MG63 (cell line): ENCODE measurements around the gene ECT2. TPM values are rescaled to one million over a fixed set of nuclear protein-coding genes. Genes with fewer than 3 reads are reported as not detected.
A peak's percentile ranks its signal among the peaks of the same experiment; 100 is the strongest.
"Not testable (repeated sequence)": the region's sequence is repeated elsewhere in the genome, so short reads cannot be mapped to it uniquely, and the experiment has no call there.

Experiments used
- DNase-seq: peaks from one replicate; pipeline ENCODE4 v3.0.0-alpha.2; 2020
- H3K27me3 ChIP-seq: fragments of 250-450 bp; sonication (Bioruptor Pico); 2 replicates; pipeline ENCODE4 v1.5.1; 2020; ENCODE audit warnings: mild to moderate bottlenecking, moderate library complexity
- H3K36me3 ChIP-seq: fragments of 250-450 bp; sonication (Bioruptor Pico); 2 replicates; pipeline ENCODE4 v1.5.1; 2020; ENCODE audit warnings: mild to moderate bottlenecking, moderate library complexity
- H3K4me3 ChIP-seq: fragments of 250-450 bp; sonication (Bioruptor Pico); 2 replicates; pipeline ENCODE4 v1.5.1; 2020; ENCODE audit warnings: mild to moderate bottlenecking, moderate library complexity
- H3K9me3 ChIP-seq: fragments of 250-450 bp; sonication (Bioruptor Pico); 2 replicates; pipeline ENCODE4 v1.5.1; 2020; ENCODE audit warnings: mild to moderate bottlenecking, moderate library complexity
- total RNA-seq: library from RNA; depleted of rRNA; stranded (reverse); fragments of >200 nt; shearing (Covaris generic); gene quantifications from 2 replicates; pipeline ENCODE4 v1.2.3, GENCODE V29; 2014; ENCODE audit warnings: low replicate concordance

Gene ECT2
- total RNA-seq, 1 experiment from 2014 or later, result 49.2 TPM

GRCh38 chr3:172716476-172716875, 34.0 kb upstream of the ECT2 start:
- H3K27me3 ChIP-seq, result no peaks in the 10 kb centered on the region
- no peak for DNase-seq
- H3K9me3 ChIP-seq, result peaks cover 3% of the 10 kb centered on the region; the same call in 1 of the 2 replicates
- H3K36me3 ChIP-seq, result no peaks in the 10 kb centered on the region
- H3K4me3 ChIP-seq, result no peak overlapping the region

DNA sequence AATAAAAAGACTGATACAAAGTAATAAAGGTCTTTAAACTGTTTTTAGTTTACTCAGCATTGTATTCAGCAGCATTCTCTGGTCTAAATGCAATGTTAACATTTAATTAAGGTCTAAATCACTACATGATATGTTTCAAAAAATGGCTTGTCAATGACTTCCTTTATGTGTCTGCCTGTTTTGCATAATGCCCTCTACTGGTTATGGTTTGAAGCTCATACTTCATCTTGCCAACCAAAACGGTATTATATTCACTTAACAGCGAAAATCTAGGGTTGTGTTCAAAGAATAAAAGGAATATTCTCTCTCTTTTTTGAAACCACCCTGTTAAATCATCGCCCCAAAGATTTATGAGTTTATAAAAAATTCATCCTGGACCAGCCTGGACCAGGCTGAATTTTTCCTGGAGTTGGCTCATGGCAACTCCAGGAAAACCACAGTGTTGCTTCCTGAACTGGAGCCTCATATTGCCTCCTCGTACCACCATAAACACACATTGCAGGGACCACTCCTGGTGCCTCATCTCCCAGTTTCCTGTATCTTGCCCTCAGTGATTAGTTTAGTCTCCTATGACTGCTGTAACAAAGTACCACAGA, 32.9 kb upstream of the ECT2 start:
- no peaks in the 10 kb centered on the region for H3K36me3 ChIP-seq
- peaks cover 3% of the 10 kb centered on the region; the same call in 1 of the 2 replicates for H3K9me3 ChIP-seq
- no peak for DNase-seq
- H3K27me3 ChIP-seq, result no peaks in the 10 kb centered on the region
- H3K4me3 ChIP-seq, result no peak overlapping the region

DNA sequence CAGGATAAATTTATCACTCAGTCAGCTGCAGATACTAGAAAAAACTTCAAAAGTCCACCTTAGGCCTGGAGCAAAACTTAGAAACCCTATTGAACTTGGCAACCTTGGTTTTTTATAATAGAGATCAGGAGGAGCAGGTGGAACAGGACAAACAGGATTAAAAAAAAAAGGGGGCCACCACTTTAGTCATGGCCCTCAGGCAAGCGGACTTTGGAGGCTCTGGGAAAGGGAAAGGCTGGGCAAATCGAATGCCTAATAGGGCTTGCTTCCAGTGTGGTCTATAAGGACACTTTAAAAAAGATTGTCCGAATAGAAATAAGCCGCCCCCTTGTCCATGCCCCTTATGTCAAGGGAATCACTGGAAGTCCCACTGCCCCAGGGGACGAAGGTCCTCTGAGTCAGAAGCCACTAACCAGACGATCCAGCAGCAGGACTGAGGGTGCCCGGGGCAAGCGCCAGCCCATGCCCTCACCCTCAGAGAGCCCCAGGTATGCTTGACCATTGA, 27.9 kb upstream of the ECT2 start:
- DNase-seq, H3K36me3 ChIP-seq, H3K4me3 ChIP-seq, H3K9me3 ChIP-seq, H3K27me3 ChIP-seq: not testable (repeated sequence)

- no peak for DNase-seq
Measured at GRCh38 chr3:172726380-172726779, 24.1 kb upstream of the ECT2 start.

GRCh38 chr3:172735014-172735413, 15.5 kb upstream of the ECT2 start:
- no peaks in the 10 kb centered on the region for H3K27me3 ChIP-seq
- no peaks in the 10 kb centered on the region for H3K36me3 ChIP-seq
- no peak overlapping the region for H3K4me3 ChIP-seq
- no peaks in the 10 kb centered on the region for H3K9me3 ChIP-seq
- DNase-seq, result no peak

More at GRCh38 chr3:172726380-172726779, 24.1 kb upstream of the ECT2 start:
- Histone ChIP-seq H3K27me3 (no peaks in the 10 kb centered on the region), H3K9me3 (0 out of 2 replicates have a peak, but pooled peaks cover 2% of the 10 kb centered on the region), H3K4me3 (no peak overlapping the region), H3K36me3 (no peaks in the 10 kb centered on the region)

DNA sequence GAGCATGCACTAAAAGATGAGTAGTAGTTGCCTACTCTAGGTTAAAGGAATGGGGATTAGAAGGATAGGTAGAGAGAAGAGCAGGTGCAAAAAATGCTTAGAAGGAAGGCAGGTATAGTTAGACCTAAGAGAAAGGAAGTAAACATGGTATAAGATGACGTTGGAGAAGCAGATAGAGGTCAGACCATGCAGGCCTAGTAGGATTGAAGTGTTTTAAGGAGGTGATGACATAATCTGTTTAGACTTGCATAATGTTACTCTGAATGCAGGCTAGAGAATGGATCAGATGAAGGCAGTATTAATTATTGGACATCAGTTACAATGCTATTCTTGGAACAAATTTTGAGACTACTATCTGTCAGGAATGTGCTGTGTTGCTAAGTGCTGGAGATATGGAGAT, 11.1 kb upstream of the ECT2 start:
- Histone ChIP-seq H3K9me3 (no peaks in the 10 kb centered on the region), H3K27me3 (no peaks in the 10 kb centered on the region), H3K4me3 (no peak overlapping the region), H3K36me3 (no peaks in the 10 kb centered on the region)
- no peak for DNase-seq

- H3K4me3 ChIP-seq, result no peak overlapping the region
- no peaks in the 10 kb centered on the region for H3K27me3 ChIP-seq
- H3K9me3 ChIP-seq, result no peaks in the 10 kb centered on the region
- DNase-seq, result no peak
- H3K36me3 ChIP-seq, result peaks cover 5% of the 10 kb centered on the region; the same call in 1 of the 2 replicates
Measured at GRCh38 chr3:172746475-172746874, 4.1 kb upstream of the ECT2 start.

DNA sequence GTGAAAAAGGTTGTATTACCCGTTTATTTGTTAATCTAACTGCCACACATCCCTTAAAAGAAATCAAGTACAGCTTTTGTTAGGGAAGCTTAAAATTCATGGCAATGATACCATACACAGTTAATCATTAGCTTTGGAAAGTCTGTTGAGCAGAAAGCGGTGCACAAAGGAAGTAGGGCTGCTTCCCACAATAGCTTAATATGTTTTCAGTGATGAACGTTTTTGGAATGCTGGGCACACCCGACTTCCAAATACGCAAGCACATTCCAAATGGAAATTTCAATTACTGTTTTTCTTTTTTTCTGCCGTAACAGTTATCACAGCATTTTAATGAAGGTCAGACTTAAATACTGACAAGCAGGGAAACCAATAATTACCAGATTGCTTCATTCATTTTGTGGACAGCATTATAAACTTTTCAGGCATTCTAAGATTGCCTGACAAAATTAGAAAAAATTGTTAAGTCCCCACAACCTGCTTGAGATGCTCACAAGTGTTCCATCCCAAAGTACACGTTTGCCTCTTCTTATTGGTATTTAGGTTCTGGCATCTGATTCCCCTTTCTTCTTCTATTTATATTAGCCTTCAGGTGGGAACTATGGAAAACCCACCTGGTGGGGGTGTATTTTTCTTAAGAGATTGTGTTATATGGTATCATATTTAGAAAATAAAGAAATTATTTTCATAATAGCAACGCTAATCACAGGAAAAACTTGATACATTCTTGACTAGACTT, 1.1 kb upstream of the ECT2 start:
- DNase-seq, result peak; percentile 79
- Histone ChIP-seq H3K4me3 (peak overlapping the region; percentile 93), H3K9me3 (no peaks in the 10 kb centered on the region), H3K27me3 (no peaks in the 10 kb centered on the region), H3K36me3 (peaks cover 25% of the 10 kb centered on the region)

DNA sequence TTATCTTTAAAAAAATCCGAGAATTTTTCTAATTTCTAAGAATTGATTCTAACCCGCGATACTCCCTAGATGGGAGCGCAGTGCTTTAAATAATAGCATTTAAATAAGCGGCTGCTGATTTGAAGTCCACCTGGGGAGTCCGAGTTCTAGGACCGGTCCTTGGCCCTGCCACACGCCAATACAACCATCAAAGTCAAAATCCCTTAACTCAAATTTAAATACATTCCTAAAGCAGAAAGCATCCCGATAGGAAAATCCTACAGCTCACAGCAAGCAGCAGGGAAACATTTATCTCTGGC, 508 bp upstream of the ECT2 start:
- DNase-seq, result no peak
- Histone ChIP-seq H3K9me3 (no peaks in the 10 kb centered on the region), H3K4me3 (peak overlapping the region; percentile 93), H3K36me3 (peaks cover 31% of the 10 kb centered on the region), H3K27me3 (no peaks in the 10 kb centered on the region)

DNA sequence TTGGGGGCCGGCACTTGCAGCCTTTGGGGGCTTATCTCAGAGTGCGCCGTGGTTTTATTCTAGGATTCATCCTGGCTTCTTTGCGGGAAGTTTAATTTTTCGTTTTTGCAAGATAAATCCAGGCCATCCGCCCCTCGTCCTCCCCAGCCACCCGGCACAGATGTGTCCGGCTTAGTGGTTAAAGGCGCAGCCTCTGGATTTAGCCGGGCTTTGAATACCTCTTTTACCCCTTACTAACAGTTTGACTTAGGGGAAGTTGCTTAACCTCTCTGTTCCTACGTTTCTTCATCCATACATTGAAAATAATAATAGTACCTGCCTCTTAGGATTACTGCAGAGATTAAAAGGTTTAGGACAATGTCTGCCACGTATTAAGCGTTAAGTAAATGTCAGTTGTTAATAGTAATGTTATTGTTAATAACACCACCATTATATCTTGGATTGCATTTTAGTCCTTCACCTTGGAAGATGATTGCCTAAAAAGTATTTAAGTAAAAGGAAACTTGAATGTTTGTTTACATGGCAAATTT, 714 bp downstream of the ECT2 start:
- peaks cover 44% of the 10 kb centered on the region for H3K36me3 ChIP-seq
- peak overlapping the region; percentile 93 for H3K4me3 ChIP-seq
- no peaks in the 10 kb centered on the region for H3K9me3 ChIP-seq
- DNase-seq, result peak; percentile 15
- H3K27me3 ChIP-seq, result no peaks in the 10 kb centered on the region

DNA sequence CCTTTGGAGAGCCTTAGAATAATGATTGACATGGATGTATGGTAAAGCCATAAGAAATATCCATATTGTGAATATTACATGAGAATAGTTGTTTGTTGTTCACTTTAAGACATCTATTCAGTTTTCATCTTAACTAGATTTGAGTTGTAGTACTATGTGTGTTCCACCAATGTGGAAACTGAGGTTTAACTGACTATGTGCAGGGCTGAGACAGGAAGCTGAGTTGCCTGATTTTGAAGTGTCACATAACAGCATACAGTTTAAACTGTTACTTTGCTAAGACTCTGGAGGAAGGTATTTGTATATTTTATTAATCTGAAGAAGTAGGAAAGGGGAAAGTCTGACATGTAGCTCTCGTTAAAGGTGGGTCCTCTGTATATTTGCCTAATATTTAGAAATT, 2.1 kb downstream of the ECT2 start:
- DNase-seq, result no peak
- Histone ChIP-seq H3K27me3 (no peaks in the 10 kb centered on the region), H3K4me3 (peak overlapping the region; percentile 93), H3K9me3 (no peaks in the 10 kb centered on the region), H3K36me3 (peaks cover 58% of the 10 kb centered on the region)

GRCh38 chr3:172753125-172753524, 2.6 kb downstream of the ECT2 start:
- H3K36me3 ChIP-seq, result peaks cover 62% of the 10 kb centered on the region

GRCh38 chr3:172760416-172760815, 9.9 kb downstream of the ECT2 start:
- H3K9me3 ChIP-seq, H3K27me3 ChIP-seq, DNase-seq, H3K4me3 ChIP-seq: not testable (repeated sequence)
- H3K36me3 ChIP-seq, result peaks cover 96% of the 10 kb centered on the region

More at GRCh38 chr3:172753125-172753524, 2.6 kb downstream of the ECT2 start:
- no peak for DNase-seq
- Histone ChIP-seq H3K4me3 (no peak overlapping the region), H3K27me3 (no peaks in the 10 kb centered on the region), H3K9me3 (no peaks in the 10 kb centered on the region)

- Histone ChIP-seq H3K9me3 (no peaks in the 10 kb centered on the region), H3K36me3 (peaks cover 100% of the 10 kb centered on the region), H3K4me3 (no peak overlapping the region), H3K27me3 (no peaks in the 10 kb centered on the region)
- no peak for DNase-seq
Measured at GRCh38 chr3:172766241-172766640, 15.7 kb downstream of the ECT2 start.

- Histone ChIP-seq H3K4me3 (no peak overlapping the region), H3K27me3 (no peaks in the 10 kb centered on the region), H3K9me3 (no peaks in the 10 kb centered on the region), H3K36me3 (peaks cover 100% of the 10 kb centered on the region)
- no peak for DNase-seq
Measured at GRCh38 chr3:172766718-172767405, 16.3 kb downstream of the ECT2 start.

- no peak for DNase-seq
- Histone ChIP-seq H3K4me3 (no peak overlapping the region), H3K27me3 (no peaks in the 10 kb centered on the region), H3K9me3 (no peaks in the 10 kb centered on the region), H3K36me3 (peaks cover 98% of the 10 kb centered on the region)
Measured at GRCh38 chr3:172770382-172770781, 19.9 kb downstream of the ECT2 start.

DNA sequence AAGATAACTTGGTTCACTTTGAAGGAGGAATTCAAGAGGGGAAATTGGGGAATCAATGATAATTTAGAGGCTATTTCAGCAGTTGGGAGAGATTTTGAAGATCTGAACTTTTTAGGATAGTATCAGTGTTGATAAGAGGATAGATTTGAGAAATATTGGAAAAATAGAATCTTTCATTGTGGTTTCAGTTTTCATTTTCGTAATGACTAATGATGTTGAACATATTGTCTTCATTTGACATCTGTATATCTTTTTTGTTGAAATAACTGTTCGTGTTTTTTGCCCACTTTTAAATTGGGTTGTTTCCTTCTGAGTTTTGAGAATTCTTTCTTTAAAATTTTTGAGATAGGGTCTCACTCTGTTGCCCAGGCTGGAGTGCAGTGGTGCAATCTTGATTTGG, 21.1 kb downstream of the ECT2 start:
- Histone ChIP-seq H3K9me3 (no peaks in the 10 kb centered on the region), H3K36me3 (peaks cover 94% of the 10 kb centered on the region), H3K27me3 (no peaks in the 10 kb centered on the region), H3K4me3 (no peak overlapping the region)
- DNase-seq, result no peak
